WI38 (cell line): Measurements from ENCODE around the gene CFTR.

Experiments used
- H3K4me3 ChIP-seq: 2 replicates; pipeline ENCODE4 v1.5.1; 2011; ENCODE audit warnings: low read depth, mild to moderate bottlenecking, control low read depth, low read length
- CTCF ChIP-seq: IDR thresholded peaks from 2 replicates; pipeline ENCODE4 v1.5.1; 2012; ENCODE audit warnings: low read depth, mild to moderate bottlenecking, control low read depth, low read length

The CFTR gene

GRCh38 chr7:117616694-117617093, 136.9 kb downstream of the CFTR start:
- H3K4me3 ChIP-seq: no peak overlapping the region
- TF ChIP-seq CTCF: no peak

GRCh38 chr7:117619681-117620080, 139.9 kb downstream of the CFTR start:
- no peak overlapping the region for H3K4me3 ChIP-seq
- no peak for TF ChIP-seq CTCF

- no peak for TF ChIP-seq CTCF
- no peak overlapping the region for H3K4me3 ChIP-seq
Measured at GRCh38 chr7:117621075-117621618, 141.3 kb downstream of the CFTR start.

GRCh38 chr7:117623606-117624005, 143.8 kb downstream of the CFTR start:
- no peak for TF ChIP-seq CTCF

GRCh38 chr7:117630501-117630900, 150.7 kb downstream of the CFTR start:
- no peak overlapping the region for H3K4me3 ChIP-seq
- no peak for TF ChIP-seq CTCF

More at GRCh38 chr7:117623606-117624005, 143.8 kb downstream of the CFTR start:
- no peak overlapping the region for H3K4me3 ChIP-seq

- no peak for TF ChIP-seq CTCF
- no peak overlapping the region for H3K4me3 ChIP-seq
Measured at GRCh38 chr7:117630907-117631564, 151.2 kb downstream of the CFTR start.

GRCh38 chr7:117631652-117632051, 151.8 kb downstream of the CFTR start:
- H3K4me3 ChIP-seq: no peak overlapping the region

More at GRCh38 chr7:117631652-117632051, 151.8 kb downstream of the CFTR start:
- no peak for TF ChIP-seq CTCF
